ENCODE results near the gene HOXB6.

HOXB6 gene

DNA sequence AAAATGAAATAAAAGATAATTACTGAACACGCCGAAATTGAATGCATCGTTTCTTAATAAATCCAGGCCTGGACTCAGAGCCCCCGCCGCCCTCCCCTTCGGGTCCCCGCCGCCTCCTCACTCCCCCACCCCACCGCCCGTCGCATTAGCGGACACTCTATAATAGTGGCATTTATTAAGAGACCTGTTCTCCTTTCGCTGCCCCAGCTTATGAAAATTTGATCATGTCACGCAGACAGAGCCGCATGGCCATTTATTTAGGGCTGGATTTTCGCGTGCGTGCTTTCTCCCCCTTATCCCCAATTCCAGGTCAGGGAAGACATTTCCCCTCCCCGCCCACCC is 53.6 kb downstream of the HOXB6 start:
- DNase-seq, result no peak

DNA sequence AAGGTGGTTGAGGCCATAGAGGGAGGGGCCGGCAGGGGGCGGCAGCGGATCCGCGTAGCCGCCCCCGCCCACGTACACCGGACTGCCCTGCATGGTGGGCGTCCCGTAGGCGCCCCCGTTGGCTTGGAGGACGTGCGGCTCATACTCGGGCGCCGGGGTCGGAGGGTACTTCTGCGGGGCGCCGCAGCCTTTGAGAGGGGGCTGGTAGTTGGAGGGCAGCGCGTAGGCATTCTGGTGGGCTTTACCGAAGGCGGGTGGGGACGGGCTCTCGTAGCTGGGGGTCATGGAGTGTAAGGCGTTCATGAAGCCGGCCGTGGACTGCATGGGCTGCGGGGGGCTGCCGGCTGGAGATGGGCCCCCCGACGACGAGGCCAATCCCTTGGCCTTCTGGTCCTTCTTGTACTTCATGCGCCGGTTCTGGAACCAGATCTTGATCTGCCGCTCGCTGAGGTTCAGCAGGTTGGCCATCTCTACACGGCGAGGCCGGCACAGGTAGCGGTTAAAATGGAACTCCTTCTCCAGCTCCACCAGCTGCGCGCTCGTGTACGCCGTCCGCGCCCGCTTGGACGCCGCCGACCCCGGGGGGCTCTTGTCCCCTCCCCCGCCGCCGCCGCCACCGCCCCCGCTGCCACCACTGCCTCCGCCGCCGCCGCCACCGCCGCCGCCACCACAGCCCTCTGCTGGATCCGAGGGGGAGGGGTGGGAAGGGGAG is 54.1 kb downstream of the HOXB6 start:
- no peak for DNase-seq

DNA sequence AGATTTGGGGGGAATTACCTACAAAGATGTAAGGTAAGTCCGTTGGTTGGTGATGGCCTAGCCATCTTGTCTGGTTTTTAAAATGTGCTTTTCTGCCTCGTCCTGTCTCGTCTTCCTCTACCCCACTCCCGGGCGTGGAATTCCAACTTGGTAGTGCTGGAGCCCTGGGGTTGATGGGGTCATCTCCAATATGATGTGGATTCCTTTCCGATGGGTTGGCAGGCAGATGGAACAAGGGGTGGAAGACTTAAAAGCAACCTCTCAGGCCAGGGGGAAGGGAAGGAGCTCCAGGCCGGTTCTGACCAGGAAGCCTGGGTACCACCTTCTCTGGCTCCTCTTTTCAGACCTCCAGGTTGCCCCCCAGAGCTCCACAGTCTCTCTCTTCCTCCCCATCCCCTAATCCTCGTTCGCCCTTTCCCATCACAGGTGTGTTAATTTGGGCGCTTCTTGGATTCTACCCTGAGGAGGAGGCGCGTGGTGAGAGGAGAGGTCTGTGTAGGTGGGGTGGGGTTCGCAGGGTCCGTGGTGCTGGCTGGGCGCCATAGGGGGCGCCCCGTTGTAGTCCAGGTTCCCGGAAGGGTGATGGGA is 54.8 kb downstream of the HOXB6 start:
- DNase-seq, result no peak

DNA sequence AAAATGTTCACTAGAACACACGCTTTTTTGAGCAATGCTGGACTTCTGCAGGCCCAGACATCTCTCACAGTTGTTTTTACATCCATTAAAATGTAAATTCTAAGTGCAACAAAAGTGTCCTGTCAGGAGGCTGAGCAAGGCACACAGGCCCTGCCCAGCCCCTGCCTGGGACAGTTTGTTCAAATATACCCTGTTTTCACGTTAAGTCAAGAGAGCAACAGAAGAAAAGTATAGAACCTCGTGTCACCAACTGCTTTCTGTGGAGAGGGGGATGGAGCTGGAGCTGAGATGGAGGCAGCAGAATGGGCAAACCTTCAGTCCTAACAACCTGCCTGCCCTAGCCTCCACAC is 55.5 kb downstream of the HOXB6 start:
- no peak for DNase-seq

DNA sequence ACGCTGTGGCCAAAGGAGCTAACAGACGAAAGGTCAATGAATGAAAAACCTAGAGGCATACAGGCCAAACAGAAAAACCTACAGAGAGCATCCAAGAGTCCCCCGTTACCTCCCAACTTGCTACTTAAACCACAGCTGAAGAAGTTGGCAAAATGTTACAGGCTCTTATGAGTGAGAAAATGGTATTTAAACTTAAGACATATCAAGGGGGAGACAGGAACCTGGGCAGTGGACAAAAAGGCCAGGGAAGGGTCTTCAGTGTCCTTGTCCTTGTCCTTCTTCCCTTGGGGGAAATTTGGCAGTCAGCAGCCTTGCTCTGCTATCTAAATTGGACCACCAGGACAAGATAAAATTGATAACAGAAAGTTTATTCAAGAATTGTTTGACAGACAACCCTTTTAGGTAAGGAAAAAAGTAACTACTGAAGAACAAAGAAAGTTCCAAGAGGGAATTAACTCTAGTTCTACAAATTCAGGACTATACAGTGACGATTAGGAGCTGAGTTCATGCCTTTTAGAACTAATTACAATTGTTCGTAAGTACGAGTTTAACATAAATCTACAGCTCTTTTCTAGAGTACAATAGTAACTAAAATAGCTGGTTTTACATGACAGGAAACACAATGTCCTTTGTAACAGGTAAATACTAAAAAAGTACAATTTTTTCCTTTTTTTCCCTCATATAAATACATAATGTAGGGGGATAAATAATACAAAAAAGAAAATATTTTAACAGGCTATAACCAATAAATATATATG is 56.1 kb downstream of the HOXB6 start:
- no peak for DNase-seq

DNA sequence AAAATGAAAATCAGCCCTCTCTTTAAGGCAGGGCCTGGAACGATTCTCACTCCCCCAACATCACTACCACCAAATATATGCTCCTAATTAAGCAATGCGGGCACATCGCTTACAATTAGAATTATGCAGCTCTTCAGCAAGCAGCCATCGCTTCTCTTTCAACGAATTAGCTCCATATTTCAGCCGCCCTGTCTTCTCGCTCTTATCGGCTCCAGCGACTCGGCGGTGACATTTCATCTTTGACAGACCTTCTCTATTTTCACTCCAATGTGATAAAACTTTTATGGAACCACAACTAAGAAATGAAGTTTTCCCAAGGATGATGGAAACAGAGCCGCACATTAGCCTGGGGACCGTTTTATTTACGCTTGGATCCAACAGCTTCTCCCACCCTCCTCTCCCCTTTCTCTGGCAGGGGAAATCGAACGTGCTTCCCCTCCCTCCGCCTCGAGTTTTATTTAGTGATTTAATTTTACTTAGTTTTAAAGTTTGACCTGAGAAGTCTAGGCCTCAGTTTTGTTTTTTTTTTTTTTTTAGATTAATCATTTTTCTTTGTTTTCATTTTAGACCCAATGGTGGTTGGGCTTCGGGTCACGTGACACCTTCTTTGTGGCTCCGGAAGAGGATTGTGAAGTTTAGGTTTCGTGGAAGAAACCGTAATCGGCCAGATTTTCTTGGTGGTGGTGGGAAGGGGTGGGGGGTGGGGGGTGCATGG is 56.8 kb downstream of the HOXB6 start:
- peak; percentile 42 for DNase-seq

DNA sequence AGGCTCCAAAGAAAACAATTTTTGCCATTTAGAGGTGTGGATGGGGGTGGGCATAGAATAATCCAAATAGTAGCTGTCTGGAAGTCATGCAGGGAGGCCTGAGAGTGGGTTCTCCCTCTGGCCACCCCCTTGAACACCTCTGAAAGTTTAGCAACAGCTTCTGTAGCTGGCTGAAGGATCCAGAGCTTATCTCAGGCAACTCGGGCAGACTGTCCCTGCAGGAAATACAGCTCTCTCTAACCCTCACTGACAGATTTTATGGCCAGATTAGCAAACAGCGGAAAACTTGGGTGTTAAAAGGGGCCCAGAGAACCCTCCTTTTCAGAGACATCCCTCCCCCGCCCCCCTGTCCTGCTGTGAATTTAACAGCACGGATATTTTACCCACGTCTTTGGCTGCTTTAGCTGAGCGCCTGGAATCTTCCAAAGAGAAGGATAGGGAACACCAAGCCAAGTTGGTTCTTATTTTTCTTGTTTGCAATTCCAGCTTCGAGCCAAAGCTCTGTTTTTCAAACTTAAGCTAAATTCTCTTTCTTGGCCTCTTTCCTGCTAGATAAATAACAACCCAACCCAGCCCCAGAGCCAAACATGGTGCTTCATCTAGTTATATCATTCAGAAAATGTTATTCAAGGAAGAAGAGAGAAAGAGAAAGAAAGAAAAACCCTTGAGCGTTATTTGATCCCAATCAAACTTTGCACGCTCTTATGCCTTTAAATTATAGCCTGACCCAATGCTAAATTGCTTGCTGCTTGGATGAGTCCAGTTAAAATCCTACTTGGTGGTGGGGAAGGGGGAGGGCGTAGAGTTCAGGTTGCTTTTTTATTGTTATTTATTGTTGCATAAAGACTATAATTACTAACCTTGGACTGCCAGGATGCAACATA is 57.6 kb downstream of the HOXB6 start:
- DNase-seq, result no peak

DNA sequence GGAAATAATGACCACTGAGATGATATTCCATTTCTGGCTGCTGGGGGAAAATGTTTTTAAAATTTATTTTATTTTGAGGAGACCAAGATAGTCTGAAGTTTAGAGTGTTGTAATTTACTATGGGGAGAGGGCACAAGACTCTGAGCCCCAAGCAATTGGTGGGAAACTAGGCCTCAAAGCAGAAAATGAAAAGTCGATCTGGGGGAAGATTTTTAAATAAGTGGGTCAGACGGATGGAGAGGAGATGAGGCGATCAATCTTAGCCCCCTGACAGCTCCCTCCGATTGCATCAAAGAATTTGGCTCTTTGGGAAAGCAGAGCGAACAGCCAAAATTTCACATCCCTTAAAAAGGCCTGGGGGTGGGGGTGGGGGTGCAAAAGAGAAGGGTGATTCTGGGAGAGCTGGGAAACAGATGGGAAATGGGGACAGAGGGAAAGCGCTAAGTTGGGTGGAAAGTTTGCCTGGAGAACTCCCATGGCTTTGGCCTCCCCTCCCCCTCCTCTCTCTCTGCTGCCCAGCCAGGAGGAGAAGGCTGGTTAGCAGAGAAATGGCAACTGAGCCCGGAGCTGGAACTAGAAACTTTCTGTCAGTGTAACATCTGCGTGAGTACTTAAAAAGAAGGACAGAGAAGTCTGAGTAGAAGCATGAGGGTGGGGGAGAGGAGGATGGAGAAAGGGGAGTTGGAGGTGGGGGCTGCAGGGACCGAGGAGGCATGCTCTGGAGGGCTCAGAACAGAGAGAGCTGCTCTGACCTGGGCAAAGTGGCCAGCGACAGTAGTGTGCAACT is 58.5 kb downstream of the HOXB6 start:
- no peak for DNase-seq

All from stimulated activated CD4-positive, alpha-beta T cell treated with anti-CD3 and anti-CD28 coated beads, Interleukin-4, amount 100 ng/mL, for 1 hour (primary cell).